H1 (cell line): ENCODE results near the gene HSD17B2. TPM values are rescaled to one million over a fixed set of nuclear protein-coding genes. Genes with fewer than 3 reads are reported as not detected.

Experiments used
- CTCF ChIA-PET: fragments of 300-600 bp; sonication (Branson Sonifier 250); formaldehyde crosslinking; loops from one replicate; lab custom pipeline; 2021; ENCODE audit not compliant: partially characterized antibody; lab: Charles Lee
- POLR2A ChIA-PET: fragments of 300-600 bp; sonication (Branson Sonifier 250); formaldehyde crosslinking; loops from one replicate; lab custom pipeline; 2021; ENCODE audit warnings: inconsistent platforms; ENCODE audit not compliant: partially characterized antibody; lab: Charles Lee
- DNase-seq, 2 experiments: peaks; one replicate each; pipeline versions ENCODE4 v3.0.0 to v3.0.0-alpha.2; 2010 to 2022; ENCODE audit warnings: low spot score in 2 of 2, low read depth in 1 of 2, mixed read lengths in 1 of 2
- FAIRE-seq: peaks from 2 replicates; lab custom pipeline; 2011; peaks lifted over from hg19 to GRCh38; lab: Jason Lieb, UNC
- H2AFZ ChIP-seq: 2 replicates; pipeline ENCODE4 v1.8.1; 2012; ENCODE audit warnings: low read length, inconsistent platforms
- H2AK5ac ChIP-seq: 2 replicates; pipeline ENCODE4 v1.6.1; 2013; ENCODE audit warnings: low read depth, low read length
- H2BK120ac ChIP-seq: replicated peaks from 2 replicates; pipeline ENCODE3; 2013; ENCODE audit warnings: low read depth, low read length, inconsistent platforms
- H2BK12ac ChIP-seq: 2 replicates; pipeline ENCODE4 v1.6.1; 2013; ENCODE audit warnings: low read depth, low read length
- H2BK15ac ChIP-seq: 2 replicates; pipeline ENCODE4 v1.6.1; 2013; ENCODE audit warnings: low read length
- H2BK20ac ChIP-seq: 2 replicates; pipeline ENCODE4 v1.6.1; 2013; ENCODE audit warnings: low read length
- H2BK5ac ChIP-seq: 2 replicates; pipeline ENCODE4 v1.6.1; 2013; ENCODE audit warnings: low read depth, low read length
- H3K14ac ChIP-seq: 2 replicates; pipeline ENCODE4 v1.6.1; 2013; ENCODE audit warnings: inconsistent platforms; ENCODE audit not compliant: insufficient read length
- H3K18ac ChIP-seq: 2 replicates; pipeline ENCODE4 v1.6.1; 2013; ENCODE audit warnings: low read length; ENCODE audit errors: extremely low read depth
- H3K23ac ChIP-seq: 2 replicates; pipeline ENCODE4 v1.6.1; 2013; ENCODE audit warnings: inconsistent platforms; ENCODE audit not compliant: insufficient read length
- H3K23me2 ChIP-seq: 2 replicates; pipeline ENCODE4 v1.6.1; 2013; ENCODE audit warnings: low read depth, low read length
- H3K27ac ChIP-seq: 2 replicates; pipeline ENCODE4 v1.6.1; 2011; ENCODE audit warnings: low read depth, low read length, inconsistent platforms
- H3K27me3 ChIP-seq, 4 experiments: replicated peaks in 1 of 4; 1 replicate in 1 of 4; 2 replicates in 3 of 4; pipeline versions ENCODE4 v1.6.1 to v1.8.1; 2011 to 2013; ENCODE audit warnings: low read length in 3 of 4, mild to moderate bottlenecking in 3 of 4, inconsistent platforms in 2 of 4, mixed read lengths in 2 of 4, moderate library complexity in 1 of 4; ENCODE audit not compliant: control insufficient read depth in 3 of 4, insufficient read depth in 3 of 4; ENCODE audit errors: extremely low read depth in 1 of 4
- H3K36me3 ChIP-seq, 4 experiments: 2 replicates each; pipeline versions ENCODE4 v1.6.1 to v1.8.1; 2011 to 2013; ENCODE audit warnings: mild to moderate bottlenecking in 4 of 4, low read length in 3 of 4, moderate library complexity in 2 of 4, control low read depth in 1 of 4, inconsistent platforms in 1 of 4; ENCODE audit not compliant: insufficient read depth in 4 of 4, control insufficient read depth in 2 of 4
- H3K4ac ChIP-seq: replicated peaks from 2 replicates; pipeline ENCODE3; 2013; ENCODE audit warnings: low read length, low read depth, mixed read lengths, inconsistent platforms; ENCODE audit not compliant: insufficient read length
- H3K4me1 ChIP-seq, 4 experiments: replicated peaks in 1 of 4; 1 replicate in 1 of 4; 2 replicates in 3 of 4; pipeline versions ENCODE4 v1.6.1 to v1.8.1; 2011 to 2013; ENCODE audit warnings: low read length in 3 of 4, inconsistent platforms in 2 of 4, mixed read lengths in 1 of 4; ENCODE audit not compliant: insufficient read depth in 4 of 4, control insufficient read depth in 3 of 4
- H3K4me2 ChIP-seq, 2 experiments: 2 replicates each; pipeline versions ENCODE4 v1.6.1 to v1.8.1; 2011 to 2013; ENCODE audit warnings: low read depth in 2 of 2, low read length in 2 of 2, control low read depth in 1 of 2, inconsistent platforms in 1 of 2, mild to moderate bottlenecking in 1 of 2; ENCODE audit not compliant: insufficient read depth in 1 of 2
- H3K4me3 ChIP-seq, 4 experiments: fragments of 200-600, 300-600 bp in 1 of 4; sonication (generic), shearing (Covaris generic), sonication (Bioruptor Twin) in 1 of 4; 2 replicates each; pipeline versions ENCODE4 v1.5.1 to v1.8.1; 2011 to 2016; ENCODE audit warnings: low read length in 4 of 4, low read depth in 3 of 4, control low read depth in 2 of 4, inconsistent platforms in 2 of 4, mild to moderate bottlenecking in 2 of 4, mixed read lengths in 1 of 4, moderate library complexity in 1 of 4; ENCODE audit not compliant: insufficient read depth in 2 of 4; ENCODE audit errors: extremely low read depth in 1 of 4
- H3K56ac ChIP-seq: replicated peaks from 2 replicates; pipeline ENCODE3; 2013; ENCODE audit warnings: low read depth, mild to moderate bottlenecking, mixed read lengths, low read length, inconsistent platforms; ENCODE audit not compliant: insufficient read length
- H3K79me1 ChIP-seq: 2 replicates; pipeline ENCODE4 v1.6.1; 2013; ENCODE audit warnings: low read depth, low read length, control low read depth
- H3K79me2 ChIP-seq, 2 experiments: 2 replicates each; pipeline versions ENCODE4 v1.6.1 to v1.8.1; 2012 to 2013; ENCODE audit warnings: low read length in 2 of 2, mild to moderate bottlenecking in 2 of 2, inconsistent platforms in 1 of 2; ENCODE audit not compliant: insufficient read depth in 2 of 2, control insufficient read depth in 1 of 2
- H3K9ac ChIP-seq, 4 experiments: replicated peaks in 1 of 4; 1 replicate in 1 of 4; 2 replicates in 3 of 4; pipeline versions ENCODE4 v1.6.1 to v1.8.1; 2011 to 2013; ENCODE audit warnings: low read depth in 3 of 4, low read length in 3 of 4, control low read depth in 2 of 4, mild to moderate bottlenecking in 2 of 4, moderate library complexity in 2 of 4, inconsistent platforms in 1 of 4; ENCODE audit errors: extremely low read depth in 1 of 4
- H3K9me3 ChIP-seq, 2 experiments: 2 replicates each; pipeline versions ENCODE4 v1.6.1 to v1.8.1; 2012 to 2013; ENCODE audit warnings: mild to moderate bottlenecking in 2 of 2, moderate library complexity in 2 of 2, control low read depth in 1 of 2, inconsistent platforms in 1 of 2, low read depth in 1 of 2, low read length in 1 of 2, mixed read lengths in 1 of 2; ENCODE audit not compliant: insufficient read depth in 2 of 2
- H4K20me1 ChIP-seq, 2 experiments: replicated peaks in 1 of 2; 2 replicates each; pipeline versions ENCODE3 to v1.8.1; 2011 to 2013; ENCODE audit warnings: inconsistent platforms in 2 of 2, low read length in 2 of 2, mild to moderate bottlenecking in 1 of 2; ENCODE audit not compliant: insufficient read depth in 2 of 2, control insufficient read depth in 1 of 2
- H4K5ac ChIP-seq: 2 replicates; pipeline ENCODE4 v1.6.1; 2013; ENCODE audit warnings: low read length, low read depth, mixed read lengths, inconsistent platforms; ENCODE audit not compliant: insufficient read length
- H4K8ac ChIP-seq: 2 replicates; pipeline ENCODE4 v1.8.0; 2013; ENCODE audit warnings: mild to moderate bottlenecking, moderate library complexity, low read length, inconsistent platforms; ENCODE audit not compliant: insufficient read depth; ENCODE audit errors: extremely low read depth
- H4K91ac ChIP-seq: replicated peaks from 2 replicates; pipeline ENCODE3; 2013; ENCODE audit warnings: low read length, mixed read lengths, inconsistent platforms; ENCODE audit not compliant: insufficient read length
- KDM1A ChIP-seq: fragments of 200-600, 300-600 bp; sonication (generic); IDR thresholded peaks from 2 replicates; pipeline ENCODE4 v1.7.1; 2016; ENCODE audit warnings: mild to moderate bottlenecking, low read length, borderline replicate concordance
- RAD21 ChIP-seq, 2 experiments: IDR thresholded peaks in 1 of 2; conservative IDR thresholded peaks in 1 of 2; 2 replicates each; pipeline ENCODE4 v1.6.1; 2011; ENCODE audit warnings: low read depth in 2 of 2, low read length in 2 of 2, improper control_type of control experiment in 1 of 2, inconsistent platforms in 1 of 2, mild to moderate bottlenecking in 1 of 2, moderate library complexity in 1 of 2
- WGBS, 2 experiments: shearing (Covaris generic) in 1 of 2; methylation state at CpG; one replicate each; pipeline versions ENCODE4 v1.1.6 to v1.1.7; 2013 to 2015; ENCODE audit warnings: low lambda C conversion rate in 2 of 2, mixed read lengths in 2 of 2, inconsistent platforms in 1 of 2, low coverage in 1 of 2, missing lambda C conversion rate in 1 of 2; ENCODE audit not compliant: insufficient replicate concordance in 2 of 2, insufficient coverage in 1 of 2, insufficient read length in 1 of 2; ENCODE audit errors: extremely low coverage in 1 of 2, missing lambda C conversion rate in 1 of 2; 5-methylcytosine and 5-hydroxymethylcytosine counted together
- polyA plus RNA-seq, 7 experiments: library from polyadenylated mRNA; depleted of rRNA in 3 of 7; stranded (reverse) in 5 of 7; unstranded in 2 of 7; fragments of >200 nt in 5 of 7; fragments of 200-250 nt in 2 of 7; gene quantifications; 1 replicate in 5 of 7; 2 replicates in 1 of 7; 4 replicates in 1 of 7; pipeline versions ENCODE4 v1.2.1 to v1.2.3, GENCODE V29; 2011 to 2013; ENCODE audit warnings: missing spikeins in 2 of 7, mixed read lengths in 2 of 7
- total RNA-seq: library from RNA; stranded (reverse); fragmentation: NEBNext Ultra II Directional; extraction: Animal tissue kit (Norgen Biotek cat#: 25700); gene quantifications from 2 replicates; pipeline ENCODE4 v1.2.1, GENCODE V29; 2021

The HSD17B2 gene
- total and polyA plus RNA-seq, 2 of the 8 experiments (the other 6 are each of a cell fraction or from before 2014, with no cell fraction given): not detected

DNA sequence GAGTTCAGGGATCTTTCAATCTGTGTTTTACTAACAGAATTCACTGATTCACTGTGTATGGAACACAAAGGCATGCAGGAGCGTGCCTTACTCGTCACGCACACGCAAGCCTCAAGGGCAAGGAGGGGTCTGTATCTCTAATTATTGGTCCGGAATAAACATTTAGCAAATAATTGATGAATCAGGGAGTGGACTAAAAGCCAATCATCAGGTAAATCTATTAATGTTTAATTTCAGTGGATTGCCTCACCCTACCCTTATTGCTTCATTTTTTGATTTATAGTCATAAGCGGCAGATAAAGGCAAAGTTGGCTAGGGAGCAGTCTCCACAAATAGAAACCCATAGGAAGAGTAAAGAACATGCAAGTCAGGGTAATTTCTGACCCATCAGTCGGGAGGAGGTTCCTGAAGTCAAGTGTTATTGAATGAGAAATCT, 7.4 kb upstream of the HSD17B2 start:
- Histone ChIP-seq H3K27me3 (no peaks in the 10 kb centered on the region), H4K20me1 (peaks cover 0 to 2% of the 10 kb centered on the region in 2 experiments), H3K9me3 (no peaks in the 10 kb centered on the region), H3K4me1 (no peaks in the 10 kb centered on the region), H3K14ac (no peak overlapping the region), H2BK5ac (no peak overlapping the region), H3K79me1 (no peaks in the 10 kb centered on the region), H3K23me2 (no peaks in the 10 kb centered on the region), H2AK5ac (no peak overlapping the region), H2AFZ (no peak overlapping the region), H3K79me2 (no peaks in the 10 kb centered on the region), H3K4ac (no peak overlapping the region), H3K4me2 (no peak overlapping the region), H3K4me3 (no peak overlapping the region), H3K27ac (no peak overlapping the region), H4K5ac (no peak overlapping the region), H3K36me3 (no peaks in the 10 kb centered on the region), H2BK12ac (no peak overlapping the region), H2BK120ac (no peak overlapping the region), H2BK20ac (no peak overlapping the region), H3K9ac (no peak overlapping the region), H3K23ac (no peak overlapping the region), H2BK15ac (no peak overlapping the region), H4K91ac (no peak overlapping the region), H3K18ac (no peak overlapping the region), H4K8ac (no peak overlapping the region), H3K56ac (no peak overlapping the region)
- TF ChIP-seq RAD21 (IDR thresholded peaks at IDR 0.05 in 1 of 2, conservative IDR thresholded peaks at IDR 0.05 in 1 of 2; ENCODE audit: low read depth in 2 of 2, low read length in 2 of 2): no peak
- no peak for TF ChIP-seq KDM1A
- CTCF ChIA-PET: interaction anchor here (1.2 kb wide), 1 partner anchor 30 kb away, joined by 3 read pairs; no protein-coding TSS in a partner anchor
- POLR2A ChIA-PET: no interaction called here
- 93% methylated on average over 7 of the region's 7 CpGs; no CpG with 5 or more reads in 1 of the 2 experiments for WGBS, 2 experiments
- FAIRE-seq: no peak
- no peak for DNase-seq
